Spleen (tissue), 7 donors: Measurements from ENCODE around the gene PRXL2B.

Source experiments
- POLR2AphosphoS5 ChIP-seq, 3 donors: sonication (generic); formaldehyde crosslinking; IDR thresholded peaks; one replicate each; pipeline ENCODE4 v1.5.1; 2017; ENCODE audit warnings: antibody characterized with exemption in 3 of 3
- TF ChIP-seq, protein P1 (sequence below), 11 experiments: fragments of 200-600 bp in 7 of 11; fragments of 450-650 bp in 4 of 11; sonication (generic) in 4 of 11; IDR thresholded peaks in 8 of 11; conservative IDR thresholded peaks in 3 of 11; 1 replicate in 7 of 11; 2 replicates in 4 of 11; pipeline versions ENCODE4 v1.4.0 to v1.8.0; 2016 to 2021; ENCODE audit warnings: antibody characterized with exemption in 11 of 11, inconsistent platforms in 4 of 11, mild to moderate bottlenecking in 1 of 11
- donor health status: DM: no; HTN: no; CAD: no; lungs with moderate emphysema.
- donor health status: DM: no; HTN: no; CAD: no.
- donor health status: DM: no; HTN: no; CAD: no.

DNA sequence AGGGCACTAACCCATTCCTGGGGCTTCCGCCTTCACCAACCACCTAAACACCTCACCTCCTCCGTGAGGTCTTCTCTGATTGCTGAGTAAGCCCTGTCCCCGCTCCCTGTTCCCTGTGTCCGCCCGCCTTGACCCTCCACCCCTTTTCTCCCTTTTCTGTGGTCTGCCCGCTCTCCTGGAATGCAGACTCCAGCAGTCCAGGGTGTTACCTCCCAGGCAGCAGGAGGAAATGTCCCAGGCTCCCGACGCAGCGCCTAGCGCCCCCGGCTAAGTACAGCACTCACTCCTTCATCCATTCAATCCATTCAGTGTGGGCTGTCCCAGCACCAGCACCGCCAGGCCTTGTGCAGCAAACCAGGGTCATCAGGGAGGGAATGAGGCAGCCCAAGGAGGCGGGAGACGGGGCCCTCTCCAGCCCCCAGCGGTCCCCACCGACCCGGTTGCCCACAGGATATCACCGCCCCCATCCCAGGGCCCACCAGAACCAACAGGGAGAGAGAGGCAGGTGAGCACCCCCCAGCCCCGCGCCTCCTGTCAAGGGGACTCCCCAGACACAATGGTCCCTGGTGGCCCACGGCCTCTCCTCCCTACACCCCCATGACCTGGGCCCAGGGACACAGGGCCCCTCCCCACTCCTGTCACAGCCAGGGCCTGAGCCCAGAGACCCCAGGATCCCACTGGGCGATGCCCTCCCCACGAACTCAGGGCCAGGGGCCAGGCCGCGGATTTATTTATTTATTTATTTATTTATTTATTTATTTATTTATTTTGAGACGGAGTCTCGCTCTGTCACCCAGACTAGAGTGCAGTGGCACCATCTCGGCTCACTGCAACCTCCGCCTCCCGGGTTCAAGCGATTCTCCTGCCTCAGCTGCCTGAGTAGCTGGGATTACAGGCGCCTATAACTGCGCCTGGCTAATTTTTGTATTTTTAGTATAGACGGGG, 20.2 kb upstream of the PRXL2B start:
- peak; percentile 27 to 72 (median 48) for TF ChIP-seq POLR2AphosphoS5 (IDR thresholded peaks at IDR 0.05)
- TF ChIP-seq, protein P1, sequence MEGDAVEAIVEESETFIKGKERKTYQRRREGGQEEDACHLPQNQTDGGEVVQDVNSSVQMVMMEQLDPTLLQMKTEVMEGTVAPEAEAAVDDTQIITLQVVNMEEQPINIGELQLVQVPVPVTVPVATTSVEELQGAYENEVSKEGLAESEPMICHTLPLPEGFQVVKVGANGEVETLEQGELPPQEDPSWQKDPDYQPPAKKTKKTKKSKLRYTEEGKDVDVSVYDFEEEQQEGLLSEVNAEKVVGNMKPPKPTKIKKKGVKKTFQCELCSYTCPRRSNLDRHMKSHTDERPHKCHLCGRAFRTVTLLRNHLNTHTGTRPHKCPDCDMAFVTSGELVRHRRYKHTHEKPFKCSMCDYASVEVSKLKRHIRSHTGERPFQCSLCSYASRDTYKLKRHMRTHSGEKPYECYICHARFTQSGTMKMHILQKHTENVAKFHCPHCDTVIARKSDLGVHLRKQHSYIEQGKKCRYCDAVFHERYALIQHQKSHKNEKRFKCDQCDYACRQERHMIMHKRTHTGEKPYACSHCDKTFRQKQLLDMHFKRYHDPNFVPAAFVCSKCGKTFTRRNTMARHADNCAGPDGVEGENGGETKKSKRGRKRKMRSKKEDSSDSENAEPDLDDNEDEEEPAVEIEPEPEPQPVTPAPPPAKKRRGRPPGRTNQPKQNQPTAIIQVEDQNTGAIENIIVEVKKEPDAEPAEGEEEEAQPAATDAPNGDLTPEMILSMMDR (IDR thresholded peaks at IDR 0.05 in 8 of 11, conservative IDR thresholded peaks at IDR 0.05 in 3 of 11): no peak
